ENCODE results near the gene VSIR.

VSIR gene

GRCh38 chr10:71719464-71720201 lies 53.7 kb downstream of the VSIR start, which contains the start of gene C10orf105:
Gene C10orf105, minus strand, starts transcription at chr10:71719778. Its CDS starts 3,441 bp downstream, at chr10:71716337.
- Histone ChIP-seq H3K4ac (ENCODE audit: low read depth in 1 of 2, low read length in 2 of 2) (no peak within 1 kb of the TSS), H2BK120ac (ENCODE audit: low read depth, low read length) (no peak within 1 kb of the TSS), H2AFZ (ENCODE audit: low read depth, low read length) (no peak within 1 kb of the TSS), H3K23ac (ENCODE audit: low read length in 2 of 2) (no peak within 1 kb of the TSS), H3K4me2 (ENCODE audit: low read length, poor library complexity, severe bottlenecking) (no peak within 1 kb of the TSS), H2BK15ac (ENCODE audit: low read depth, poor library complexity, severe bottlenecking) (no peak within 1 kb of the TSS), H3K14ac (ENCODE audit: low read length in 2 of 2) (no peak within 1 kb of the TSS), H3K4me1 (ENCODE audit: control insufficient read depth, insufficient read depth, low read depth, low read length) (no peaks in the 10 kb centered on the region), H2BK12ac (ENCODE audit: low read length in 2 of 2) (no peak within 1 kb of the TSS), H2BK5ac (ENCODE audit: low read depth, low read length, poor library complexity, severe bottlenecking) (no peak within 1 kb of the TSS), H4K8ac (ENCODE audit: low read length) (no peak within 1 kb of the TSS), H3K18ac (ENCODE audit: low read depth in 1 of 2, low read length in 2 of 2) (no peak within 1 kb of the TSS), H4K91ac (ENCODE audit: low read length) (no peak within 1 kb of the TSS), H3K9me3 (ENCODE audit: control insufficient read depth, low read length) (no peaks in the 10 kb centered on the region), H3K27ac (ENCODE audit: low read length, poor library complexity, severe bottlenecking) (no peak within 1 kb of the TSS), H3K79me1 (replicated peaks; ENCODE audit: low read length, poor library complexity, severe bottlenecking) (no peaks in the 10 kb centered on the region), H2AK5ac (ENCODE audit: low read length, severe bottlenecking) (no peak within 1 kb of the TSS), H3K36me3 (ENCODE audit: control insufficient read depth in 1 of 2, insufficient read depth in 2 of 2, low read depth in 1 of 2, low read length in 2 of 2) (no peaks in the 10 kb centered on the region), H3K9ac (ENCODE audit: low read length) (no peak within 1 kb of the TSS), H3K27me3 (ENCODE audit: control insufficient read depth in 1 of 2, insufficient read depth in 1 of 2, low read length in 2 of 2) (peaks cover 4 to 65% of the 10 kb centered on the region in 2 experiments), H3K4me3 (ENCODE audit: insufficient read depth in 1 of 2, low read depth in 1 of 2, low read length in 2 of 2) (no peak within 1 kb of the TSS)
- 51% methylated on average over 12 of the region's 14 CpGs for WGBS
- DNase-seq = no peak

GRCh38 chr10:71719042-71719441 lies 54.3 kb downstream of the VSIR start:
- Histone ChIP-seq H2BK12ac (ENCODE audit: low read length in 2 of 2) (no peak overlapping the region), H2AK5ac (ENCODE audit: low read length, severe bottlenecking) (no peak overlapping the region), H3K4me1 (ENCODE audit: control insufficient read depth, insufficient read depth, low read depth, low read length) (no peaks in the 10 kb centered on the region), H3K36me3 (ENCODE audit: control insufficient read depth in 1 of 2, insufficient read depth in 2 of 2, low read depth in 1 of 2, low read length in 2 of 2) (no peaks in the 10 kb centered on the region), H3K27me3 (ENCODE audit: control insufficient read depth in 1 of 2, insufficient read depth in 1 of 2, low read length in 2 of 2) (peaks cover 4 to 71% of the 10 kb centered on the region in 2 experiments), H3K14ac (ENCODE audit: low read length in 2 of 2) (no peak overlapping the region), H3K27ac (ENCODE audit: low read length, poor library complexity, severe bottlenecking) (no peak overlapping the region), H3K9ac (ENCODE audit: low read length) (no peak overlapping the region), H3K23ac (ENCODE audit: low read length in 2 of 2) (no peak overlapping the region), H2BK15ac (ENCODE audit: low read depth, poor library complexity, severe bottlenecking) (no peak overlapping the region), H4K8ac (ENCODE audit: low read length) (no peak overlapping the region), H3K79me1 (replicated peaks; ENCODE audit: low read length, poor library complexity, severe bottlenecking) (no peaks in the 10 kb centered on the region), H4K91ac (ENCODE audit: low read length) (no peak overlapping the region), H3K18ac (ENCODE audit: low read depth in 1 of 2, low read length in 2 of 2) (no peak overlapping the region), H2BK5ac (ENCODE audit: low read depth, low read length, poor library complexity, severe bottlenecking) (no peak overlapping the region), H2BK120ac (ENCODE audit: low read depth, low read length) (no peak overlapping the region), H3K4me2 (ENCODE audit: low read length, poor library complexity, severe bottlenecking) (no peak overlapping the region), H3K4ac (ENCODE audit: low read depth in 1 of 2, low read length in 2 of 2) (no peak overlapping the region), H3K9me3 (ENCODE audit: control insufficient read depth, low read length) (no peaks in the 10 kb centered on the region), H2AFZ (ENCODE audit: low read depth, low read length) (no peak overlapping the region), H3K4me3 (ENCODE audit: insufficient read depth in 1 of 2, low read depth in 1 of 2, low read length in 2 of 2) (no peak overlapping the region)
- peak; percentile 2 for DNase-seq
- 83% methylated on average over 5 of the region's 7 CpGs for WGBS

DNA sequence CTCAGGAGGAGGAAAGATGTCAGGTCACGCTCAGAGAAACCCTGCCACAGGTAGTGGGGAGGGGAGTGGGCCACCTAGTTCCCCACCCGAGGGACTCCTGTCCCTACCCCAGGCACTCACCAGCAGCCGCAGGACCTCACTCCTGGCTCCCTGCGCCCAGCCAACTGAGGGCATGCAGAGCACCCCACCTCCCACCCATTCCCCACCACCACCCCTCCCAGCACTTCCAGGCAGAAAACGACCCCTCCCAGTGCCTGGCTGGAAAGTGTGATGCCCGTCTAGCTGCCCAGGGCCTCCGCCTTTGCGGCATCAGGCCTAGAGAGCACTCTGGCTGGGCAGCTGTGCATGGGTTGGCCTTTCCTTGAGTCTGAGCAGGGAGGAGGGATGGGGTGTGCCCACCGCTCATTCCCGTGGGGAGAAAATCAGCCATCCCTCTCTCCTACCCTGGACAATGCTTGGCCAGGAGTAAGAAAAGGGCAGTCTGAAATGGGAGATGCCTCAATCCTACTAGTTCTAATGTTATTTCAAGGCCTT lies 55.1 kb downstream of the VSIR start:
- no peak overlapping the region for H2BK15ac ChIP-seq (ENCODE audit: low read depth, poor library complexity, severe bottlenecking)
- no peak overlapping the region for H4K8ac ChIP-seq (ENCODE audit: low read length)
- no peak overlapping the region for H3K9ac ChIP-seq (ENCODE audit: low read length)
- no peak overlapping the region for H3K18ac ChIP-seq (ENCODE audit: low read depth in 1 of 2, low read length in 2 of 2)
- no peaks in the 10 kb centered on the region for H3K79me1 ChIP-seq (replicated peaks; ENCODE audit: low read length, poor library complexity, severe bottlenecking)
- no peak overlapping the region for H2BK5ac ChIP-seq (ENCODE audit: low read depth, low read length, poor library complexity, severe bottlenecking)
- H2BK120ac ChIP-seq (ENCODE audit: low read depth, low read length) = no peak overlapping the region
- DNase-seq = no peak
- H2AK5ac ChIP-seq (ENCODE audit: low read length, severe bottlenecking) = no peak overlapping the region
- H3K27ac ChIP-seq (ENCODE audit: low read length, poor library complexity, severe bottlenecking) = no peak overlapping the region
- WGBS = 83% methylated on average over 6 of the region's 10 CpGs
- H2BK12ac ChIP-seq (ENCODE audit: low read length in 2 of 2) = no peak overlapping the region
- H3K14ac ChIP-seq (ENCODE audit: low read length in 2 of 2) = no peak overlapping the region
- no peak overlapping the region for H4K91ac ChIP-seq (ENCODE audit: low read length)
- H3K4me1 ChIP-seq (ENCODE audit: control insufficient read depth, insufficient read depth, low read depth, low read length) = no peaks in the 10 kb centered on the region
- no peak overlapping the region for H3K4ac ChIP-seq (ENCODE audit: low read depth in 1 of 2, low read length in 2 of 2)
- no peaks in the 10 kb centered on the region for H3K36me3 ChIP-seq (ENCODE audit: control insufficient read depth in 1 of 2, insufficient read depth in 2 of 2, low read depth in 1 of 2, low read length in 2 of 2)
- H3K27me3 ChIP-seq (ENCODE audit: control insufficient read depth in 1 of 2, insufficient read depth in 1 of 2, low read length in 2 of 2) = peaks cover 4 to 67% of the 10 kb centered on the region in 2 experiments
- H3K9me3 ChIP-seq (ENCODE audit: control insufficient read depth, low read length) = no peaks in the 10 kb centered on the region
- no peak overlapping the region for H2AFZ ChIP-seq (ENCODE audit: low read depth, low read length)
- no peak overlapping the region for H3K4me2 ChIP-seq (ENCODE audit: low read length, poor library complexity, severe bottlenecking)
- no peak overlapping the region for H3K23ac ChIP-seq (ENCODE audit: low read length in 2 of 2)
- no peak overlapping the region for H3K4me3 ChIP-seq (ENCODE audit: insufficient read depth in 1 of 2, low read depth in 1 of 2, low read length in 2 of 2)

DNA sequence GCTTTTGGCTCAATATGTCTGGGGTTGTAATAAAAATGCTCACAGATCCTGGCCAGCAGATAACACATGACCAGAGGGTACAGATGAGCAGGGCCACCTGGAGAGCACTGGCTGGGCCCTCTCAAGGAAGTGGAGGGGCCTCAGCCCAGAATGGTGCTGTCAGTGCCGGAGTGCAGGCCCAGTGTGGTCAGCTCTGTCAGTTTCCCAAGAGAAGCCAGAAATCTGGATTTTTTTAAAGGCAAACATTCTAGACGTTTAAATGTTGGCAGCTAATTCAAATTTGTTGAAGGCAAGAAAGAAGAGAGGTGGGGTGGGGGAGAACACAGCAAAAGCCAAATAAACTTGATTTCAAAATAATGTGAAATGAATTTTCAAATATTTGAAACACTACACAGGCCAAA lies 55.8 kb downstream of the VSIR start:
- Histone ChIP-seq H2BK120ac (ENCODE audit: low read depth, low read length) (no peak overlapping the region), H3K4me3 (ENCODE audit: insufficient read depth in 1 of 2, low read depth in 1 of 2, low read length in 2 of 2) (no peak overlapping the region), H3K4me1 (ENCODE audit: control insufficient read depth, insufficient read depth, low read depth, low read length) (no peaks in the 10 kb centered on the region), H3K27me3 (ENCODE audit: control insufficient read depth in 1 of 2, insufficient read depth in 1 of 2, low read length in 2 of 2) (peaks cover 4 to 61% of the 10 kb centered on the region in 2 experiments), H2AK5ac (ENCODE audit: low read length, severe bottlenecking) (no peak overlapping the region), H3K23ac (ENCODE audit: low read length in 2 of 2) (no peak overlapping the region), H3K4ac (ENCODE audit: low read depth in 1 of 2, low read length in 2 of 2) (no peak overlapping the region), H3K36me3 (ENCODE audit: control insufficient read depth in 1 of 2, insufficient read depth in 2 of 2, low read depth in 1 of 2, low read length in 2 of 2) (no peaks in the 10 kb centered on the region), H3K4me2 (ENCODE audit: low read length, poor library complexity, severe bottlenecking) (no peak overlapping the region), H4K8ac (ENCODE audit: low read length) (no peak overlapping the region), H2AFZ (ENCODE audit: low read depth, low read length) (no peak overlapping the region), H3K18ac (ENCODE audit: low read depth in 1 of 2, low read length in 2 of 2) (no peak overlapping the region), H4K91ac (ENCODE audit: low read length) (no peak overlapping the region), H2BK15ac (ENCODE audit: low read depth, poor library complexity, severe bottlenecking) (no peak overlapping the region), H3K14ac (ENCODE audit: low read length in 2 of 2) (no peak overlapping the region), H3K9ac (ENCODE audit: low read length) (peak overlapping the region; percentile 11), H3K27ac (ENCODE audit: low read length, poor library complexity, severe bottlenecking) (no peak overlapping the region), H2BK5ac (ENCODE audit: low read depth, low read length, poor library complexity, severe bottlenecking) (no peak overlapping the region), H3K9me3 (ENCODE audit: control insufficient read depth, low read length) (no peaks in the 10 kb centered on the region), H2BK12ac (ENCODE audit: low read length in 2 of 2) (no peak overlapping the region), H3K79me1 (replicated peaks; ENCODE audit: low read length, poor library complexity, severe bottlenecking) (no peaks in the 10 kb centered on the region)
- WGBS = 93% methylated on average over 2 of the region's 2 CpGs
- no peak for DNase-seq

All from mesenchymal stem cell (in vitro differentiated cells and primary cell).